Activated CD4-positive, alpha-beta memory T cell treated with anti-CD3 and anti-CD28 coated beads for 36 hours (primary cell): ENCODE measurements around the gene GGT7. TPM values are rescaled to one million over a fixed set of nuclear protein-coding genes. Genes with fewer than 3 reads are reported as not detected.
A peak's percentile ranks its signal among the peaks of the same experiment; 100 is the strongest.

ENCODE experiments used
- CTCF ChIA-PET: fragments of 350-600 bp; sonication (Branson Sonifier 250); formaldehyde crosslinking; loops from one replicate; lab custom pipeline; 2021; ENCODE audit warnings: antibody characterized with exemption, inconsistent platforms; lab: Charles Lee
- POLR2A ChIA-PET: fragments of 350-600 bp; sonication (Branson Sonifier 250); formaldehyde crosslinking; loops from one replicate; lab custom pipeline; 2021; ENCODE audit warnings: antibody characterized with exemption; lab: Charles Lee
- DNase-seq: peaks from one replicate; pipeline ENCODE4 v3.0.0-alpha.2; 2020
- H3K27ac Mint-ChIP-seq: one replicate; pipeline ENCODE4 v1.8.0; 2021; ENCODE audit warnings: mixed read lengths
- H3K27me3 Mint-ChIP-seq: one replicate; pipeline ENCODE4 v1.8.0; 2021; ENCODE audit warnings: mixed read lengths
- H3K36me3 Mint-ChIP-seq: one replicate; pipeline ENCODE4 v1.8.0; 2021; ENCODE audit warnings: mixed read lengths
- H3K4me1 Mint-ChIP-seq: one replicate; pipeline ENCODE4 v1.8.0; 2021; ENCODE audit warnings: low read depth, mixed read lengths
- H3K4me3 Mint-ChIP-seq: one replicate; pipeline ENCODE4 v1.8.0; 2021; ENCODE audit warnings: mild to moderate bottlenecking, mixed read lengths
- H3K9me3 Mint-ChIP-seq: one replicate; pipeline ENCODE4 v1.8.0; 2021; ENCODE audit warnings: mixed read lengths
- intact Hi-C: fragments of 100-400 bp; cut with micrococcal nuclease; formaldehyde crosslinking; loops from one replicate; pipeline ENCODE4 v1.15.1; 2023
- total RNA-seq, 2 experiments: library from RNA; stranded (reverse); gene quantifications; one replicate each; pipeline ENCODE4 v1.2.3, GENCODE V29; 2021

Gene GGT7
- total RNA-seq, 2 experiments from 2014 or later = 12.3 to 14.2 TPM

DNA sequence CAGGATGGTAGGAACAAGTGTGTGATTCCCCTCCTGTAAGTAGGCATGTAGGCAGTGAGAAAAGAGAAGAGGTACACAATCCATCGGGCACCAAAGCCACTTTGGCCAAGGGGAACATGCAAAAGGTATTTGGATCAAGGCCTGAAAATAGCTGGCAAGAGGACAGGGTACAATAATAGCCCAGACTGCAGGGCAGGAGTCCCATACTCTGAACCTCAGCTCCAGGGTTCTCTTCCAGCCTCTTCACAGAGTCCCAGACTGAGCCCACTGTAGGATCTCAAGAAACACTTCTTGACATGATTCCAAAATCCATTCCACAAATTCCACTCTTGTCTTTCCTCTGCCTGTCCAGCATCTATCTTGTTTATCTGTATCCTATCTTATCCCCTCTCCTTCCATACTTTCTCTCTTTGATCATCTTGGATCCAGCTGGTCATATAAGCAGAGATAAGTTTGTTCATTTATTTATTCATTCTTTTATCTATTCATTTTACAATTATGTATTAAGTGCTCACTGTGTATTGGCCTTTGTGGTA is 23.5 kb upstream of the GGT7 start:
- POLR2A ChIA-PET = no interaction called here

DNA sequence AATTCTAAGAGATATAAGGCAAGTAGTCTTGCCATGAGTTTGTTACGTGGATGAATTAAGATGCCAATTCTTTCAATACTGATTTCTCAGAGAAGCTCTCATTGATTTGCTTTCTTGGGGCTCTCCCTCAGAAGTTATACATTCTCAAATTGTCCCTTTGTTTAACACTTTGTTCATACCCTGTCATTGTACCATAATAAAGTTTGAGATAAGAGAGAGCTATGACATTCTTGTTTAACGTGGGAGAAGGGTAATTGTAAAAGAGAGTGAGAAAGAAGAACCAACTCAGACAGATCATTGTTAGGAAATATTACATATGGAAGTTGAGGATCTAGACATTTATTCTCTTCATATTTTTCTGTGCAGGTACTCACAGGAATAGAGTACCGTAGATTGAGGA is 22.8 kb upstream of the GGT7 start:
- peaks cover 26% of the 10 kb centered on the region for H3K4me1 Mint-ChIP-seq
- H3K9me3 Mint-ChIP-seq = no peaks in the 10 kb centered on the region
- peaks cover 3% of the 10 kb centered on the region for H3K36me3 Mint-ChIP-seq
- ChIA-PET POLR2A (no interaction called here), CTCF (interaction anchor here (0.5 to 1.0 kb wide), 2 partner anchors 21 to 272 kb away, joined by 3 read pairs; no protein-coding TSS in a partner anchor)
- H3K27me3 Mint-ChIP-seq = no peaks in the 10 kb centered on the region
- no peak overlapping the region for H3K27ac Mint-ChIP-seq
- intact Hi-C loops = no loop called here
- H3K4me3 Mint-ChIP-seq = no peak overlapping the region
- no peak for DNase-seq

More for the DNA sequence above, 23.5 kb upstream of the GGT7 start:
- intact Hi-C loops = no loop called here
- CTCF ChIA-PET = interaction anchor here (0.5 kb wide), 1 partner anchor 272 kb away, joined by 3 read pairs; no protein-coding TSS in a partner anchor
- H3K9me3 Mint-ChIP-seq = no peaks in the 10 kb centered on the region
- H3K4me3 Mint-ChIP-seq = no peak overlapping the region
- H3K27ac Mint-ChIP-seq = no peak overlapping the region
- peaks cover 19% of the 10 kb centered on the region for H3K4me1 Mint-ChIP-seq
- H3K27me3 Mint-ChIP-seq = no peaks in the 10 kb centered on the region
- no peak for DNase-seq
- peaks cover 6% of the 10 kb centered on the region for H3K36me3 Mint-ChIP-seq

DNA sequence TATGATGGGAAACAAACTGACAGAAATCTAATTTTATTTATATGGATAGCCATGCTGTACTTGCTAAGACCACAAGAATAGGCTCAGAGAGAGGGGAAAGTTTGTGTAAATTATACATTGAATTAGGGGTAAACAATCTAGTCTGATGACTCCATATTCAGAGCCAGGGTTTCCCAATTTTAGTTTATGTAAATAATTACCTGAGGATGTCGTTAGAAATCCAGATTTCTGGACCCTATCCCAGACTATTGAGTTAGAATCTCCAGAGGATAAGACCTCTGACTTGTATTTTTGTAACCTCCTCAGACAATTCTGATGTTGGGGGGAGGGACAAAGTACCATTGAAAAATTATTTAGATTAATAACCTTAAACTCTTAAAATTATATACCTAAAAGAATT is 22.1 kb upstream of the GGT7 start:
- no peaks in the 10 kb centered on the region for H3K9me3 Mint-ChIP-seq
- H3K27ac Mint-ChIP-seq = no peak overlapping the region
- no peaks in the 10 kb centered on the region for H3K27me3 Mint-ChIP-seq
- H3K4me3 Mint-ChIP-seq = no peak overlapping the region
- H3K36me3 Mint-ChIP-seq = peaks cover 3% of the 10 kb centered on the region
- DNase-seq = no peak
- POLR2A ChIA-PET = no interaction called here
- CTCF ChIA-PET = interaction anchor here (1.0 kb wide), 1 partner anchor 21 kb away, joined by 3 read pairs; no protein-coding TSS in a partner anchor
- intact Hi-C loops = loop anchor here (5.0 kb wide), 2 partner anchors 63 to 198 kb away; partner anchors contain the start of genes GSS, MYH7B and TRPC4AP
- peaks cover 33% of the 10 kb centered on the region for H3K4me1 Mint-ChIP-seq

DNA sequence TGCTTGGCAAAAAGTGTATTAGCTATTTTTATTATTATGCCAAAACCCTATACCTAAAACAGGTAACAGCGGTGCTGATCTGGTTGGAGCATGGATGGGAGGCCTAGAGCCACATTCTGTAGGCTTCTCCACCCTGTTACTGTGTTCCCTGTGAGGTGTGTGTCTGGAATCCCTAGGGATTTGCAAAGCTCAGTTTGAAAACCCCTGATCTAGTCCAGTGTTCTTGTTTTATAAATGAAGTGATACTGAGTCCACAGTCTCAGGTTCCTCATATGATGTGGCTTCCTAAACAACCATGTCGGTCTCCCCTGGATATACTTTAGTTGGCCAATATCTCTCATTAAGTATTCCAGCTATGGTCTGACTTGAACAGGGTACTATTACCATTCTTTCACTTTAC is 20.0 kb upstream of the GGT7 start:
- CTCF ChIA-PET = interaction anchor here (3.1 kb wide), 1 partner anchor 17 kb away, joined by 23 read pairs; the partner anchor contains the start of gene ACSS2
- H3K4me3 Mint-ChIP-seq = no peak overlapping the region
- peaks cover 40% of the 10 kb centered on the region for H3K4me1 Mint-ChIP-seq
- no peaks in the 10 kb centered on the region for H3K27me3 Mint-ChIP-seq
- peak overlapping the region; percentile 80 for H3K27ac Mint-ChIP-seq
- intact Hi-C loops = loop anchor here (5.0 kb wide), 2 partner anchors 65 to 200 kb away; partner anchors contain the start of genes GSS, MYH7B and TRPC4AP
- no peaks in the 10 kb centered on the region for H3K9me3 Mint-ChIP-seq
- DNase-seq = no peak
- POLR2A ChIA-PET = interaction anchor here (1.0 kb wide), 1 partner anchor 25 kb away, joined by 3 read pairs; no protein-coding TSS in a partner anchor
- H3K36me3 Mint-ChIP-seq = peaks cover 2% of the 10 kb centered on the region

DNA sequence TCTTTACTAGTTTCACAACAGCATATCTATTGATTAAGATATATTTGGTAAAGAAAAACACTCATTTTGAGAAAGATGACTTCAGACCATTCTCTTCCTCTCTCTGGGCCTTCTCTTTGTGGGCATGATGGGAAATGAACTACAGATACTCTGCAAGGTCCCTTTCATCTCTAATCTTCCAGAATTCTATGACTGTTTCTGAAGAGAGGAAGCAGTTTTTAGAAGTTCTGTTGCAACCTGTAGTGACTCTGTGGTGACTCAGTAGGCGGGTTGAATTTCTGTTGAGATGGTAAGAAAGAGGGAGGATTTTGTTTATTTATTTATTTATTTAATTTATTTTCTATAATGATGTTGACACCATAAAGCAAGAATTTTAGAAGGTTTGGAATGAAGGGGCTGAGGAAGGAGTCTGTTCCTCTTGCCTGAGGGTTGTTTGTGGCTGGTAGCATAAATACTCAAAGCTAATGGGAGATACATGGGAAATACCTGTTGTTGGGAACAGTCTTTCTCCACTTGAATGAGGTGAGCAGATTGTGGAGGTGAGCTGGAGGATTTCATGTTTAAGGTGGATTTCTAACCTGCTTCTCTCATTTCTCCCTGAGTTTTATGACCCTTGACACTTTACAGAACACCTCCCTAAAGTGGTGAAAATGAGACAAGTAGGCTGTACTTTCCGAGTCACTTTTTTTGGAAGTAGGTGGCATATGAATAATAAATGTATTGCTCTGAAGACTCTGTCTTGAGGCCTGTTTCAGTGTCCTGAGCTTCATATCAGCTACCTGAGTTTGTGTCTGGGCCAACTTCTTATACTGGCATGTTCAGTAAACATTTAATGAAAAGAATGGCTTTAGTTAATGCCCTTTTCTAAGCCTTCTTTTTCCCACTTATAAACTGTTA is 18.8 kb upstream of the GGT7 start:
- Mint-ChIP-seq H3K27me3 (no peaks in the 10 kb centered on the region), H3K4me3 (peak overlapping the region; percentile 10), H3K27ac (peak overlapping the region; percentile 80), H3K4me1 (peaks cover 40% of the 10 kb centered on the region), H3K36me3 (peaks cover 3% of the 10 kb centered on the region), H3K9me3 (no peaks in the 10 kb centered on the region)
- CTCF ChIA-PET = interaction anchor here (1.1 to 3.1 kb wide), 2 partner anchors 16 to 65 kb away, joined by 3 to 23 read pairs; partner anchors contain the start of genes ACSS2 and MYH7B
- intact Hi-C loops = loop anchor here (1.0 to 5.0 kb wide), 5 partner anchors 8 to 201 kb away; partner anchors contain the start of genes ACSS2, GSS, MYH7B and TRPC4AP
- POLR2A ChIA-PET = interaction anchor here (0.6 to 1.9 kb wide), 3 partner anchors 28 to 65 kb away, joined by 3 to 6 read pairs (median 4); partner anchors contain the start of genes GSS and MYH7B
- peak; percentile 60 for DNase-seq

DNA sequence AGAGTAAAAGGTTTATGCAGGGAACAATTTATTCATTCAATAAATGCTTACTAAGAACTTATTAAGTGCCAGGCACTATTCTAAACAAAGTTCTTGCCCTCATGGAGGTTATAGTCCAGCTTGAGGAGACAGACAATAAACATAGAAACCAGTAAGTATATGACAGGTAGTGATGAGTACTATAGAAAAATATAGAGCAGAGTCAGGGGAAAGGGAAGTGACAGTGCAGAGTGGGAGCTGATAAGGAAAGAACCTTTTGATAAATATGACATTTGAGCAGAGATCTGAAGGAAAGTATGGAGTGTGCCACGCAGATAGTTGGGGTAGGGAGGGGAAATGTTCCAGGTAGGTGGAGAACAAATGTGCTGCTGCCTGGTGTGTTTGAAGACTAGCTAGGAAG is 15.8 kb upstream of the GGT7 start:
- no peak for DNase-seq
- H3K4me1 Mint-ChIP-seq = peaks cover 44% of the 10 kb centered on the region
- H3K27ac Mint-ChIP-seq = peak overlapping the region; percentile 8
- POLR2A ChIA-PET = interaction anchor here (1.4 kb wide), 1 partner anchor 12 kb away, joined by 3 read pairs; the partner anchor contains the start of gene ACSS2
- intact Hi-C loops = no loop called here
- H3K36me3 Mint-ChIP-seq = peaks cover 7% of the 10 kb centered on the region
- no peak overlapping the region for H3K4me3 Mint-ChIP-seq
- no peaks in the 10 kb centered on the region for H3K27me3 Mint-ChIP-seq
- CTCF ChIA-PET = interaction anchor here (0.6 to 1.2 kb wide), 4 partner anchors 13 to 93 kb away, joined by 3 to 4 read pairs (median 3); no protein-coding TSS in a partner anchor
- no peaks in the 10 kb centered on the region for H3K9me3 Mint-ChIP-seq

DNA sequence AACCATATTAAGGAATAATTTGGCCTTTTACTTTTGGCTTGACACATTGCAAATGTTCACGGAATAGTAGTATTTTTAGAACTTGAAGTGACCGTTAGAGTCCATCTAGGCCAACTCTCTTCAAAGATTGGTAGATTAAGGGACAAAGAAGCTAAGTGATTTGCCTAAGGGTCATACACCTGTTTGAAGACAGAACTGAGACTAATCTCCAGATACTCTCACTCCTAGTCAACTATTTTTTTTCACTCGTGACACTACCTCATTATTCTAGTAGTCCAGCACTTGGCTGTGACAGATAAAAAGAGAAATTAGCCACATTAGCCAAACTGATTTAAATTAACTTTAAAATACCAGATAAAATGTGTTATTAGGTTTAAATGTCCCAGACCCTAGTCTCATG is 14.4 kb upstream of the GGT7 start:
- DNase-seq = no peak
- no peaks in the 10 kb centered on the region for H3K9me3 Mint-ChIP-seq
- H3K4me3 Mint-ChIP-seq = no peak overlapping the region
- ChIA-PET POLR2A (interaction anchor here (1.4 kb wide), 1 partner anchor 10 kb away, joined by 3 read pairs; the partner anchor contains the start of gene ACSS2), CTCF (no interaction called here)
- peaks cover 47% of the 10 kb centered on the region for H3K4me1 Mint-ChIP-seq
- no peak overlapping the region for H3K27ac Mint-ChIP-seq
- peaks cover 16% of the 10 kb centered on the region for H3K36me3 Mint-ChIP-seq
- intact Hi-C loops = no loop called here
- H3K27me3 Mint-ChIP-seq = no peaks in the 10 kb centered on the region

DNA sequence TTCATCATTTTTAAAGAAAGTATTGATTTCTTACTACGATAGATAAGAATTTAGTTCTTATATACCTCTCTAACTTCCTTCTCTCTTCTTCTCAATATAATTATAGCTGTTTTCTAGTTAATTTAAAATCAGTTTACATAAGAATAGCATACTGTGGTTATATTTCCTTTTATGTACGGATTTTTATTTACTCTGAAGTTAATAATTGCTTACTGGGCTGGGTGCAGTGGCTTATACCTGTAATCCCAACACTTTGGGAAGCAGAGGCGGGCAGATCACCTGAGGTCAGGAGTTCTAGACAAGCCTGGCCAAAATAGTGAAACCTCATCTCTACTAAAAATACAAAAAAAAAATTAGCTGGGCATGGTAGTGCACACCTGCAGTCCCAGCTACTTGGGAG is 13.5 kb upstream of the GGT7 start:
- DNase-seq = no peak
- Mint-ChIP-seq H3K9me3 (no peaks in the 10 kb centered on the region), H3K4me1 (peaks cover 39% of the 10 kb centered on the region), H3K36me3 (peaks cover 17% of the 10 kb centered on the region), H3K27me3 (no peaks in the 10 kb centered on the region), H3K27ac (no peak overlapping the region), H3K4me3 (no peak overlapping the region)
- intact Hi-C loops = no loop called here
- ChIA-PET CTCF (interaction anchor here (0.9 kb wide), 1 partner anchor 13 kb away, joined by 3 read pairs; no protein-coding TSS in a partner anchor), POLR2A (interaction anchor here (0.6 kb wide), 1 partner anchor 17 kb away, joined by 4 read pairs; no protein-coding TSS in a partner anchor)

DNA sequence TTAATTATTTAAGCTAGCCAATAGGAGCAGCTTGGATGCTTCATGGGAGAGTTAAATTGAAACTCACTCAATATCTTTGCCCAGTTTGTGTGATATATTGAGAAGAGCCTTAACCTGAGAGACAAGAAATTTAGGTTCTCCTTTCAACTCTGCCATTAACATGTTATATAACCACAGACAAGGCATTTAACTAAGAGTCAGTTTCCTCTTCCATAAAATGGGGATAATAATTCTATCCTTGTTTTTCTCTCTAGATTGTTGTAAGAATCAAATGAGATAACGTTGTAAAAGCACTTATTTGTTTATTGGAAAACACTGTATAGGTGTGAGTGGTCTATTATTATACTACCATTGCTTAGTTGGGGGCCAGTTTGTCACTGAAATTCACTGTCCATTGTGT is 11.6 kb upstream of the GGT7 start:
- Mint-ChIP-seq H3K36me3 (peaks cover 17% of the 10 kb centered on the region), H3K4me3 (no peak overlapping the region), H3K9me3 (no peaks in the 10 kb centered on the region), H3K27me3 (no peaks in the 10 kb centered on the region), H3K4me1 (peaks cover 23% of the 10 kb centered on the region), H3K27ac (no peak overlapping the region)
- intact Hi-C loops = no loop called here
- no peak for DNase-seq
- POLR2A ChIA-PET = no interaction called here
- CTCF ChIA-PET = interaction anchor here (1.2 kb wide), 1 partner anchor 8 kb away, joined by 5 read pairs; the partner anchor contains the start of gene ACSS2

DNA sequence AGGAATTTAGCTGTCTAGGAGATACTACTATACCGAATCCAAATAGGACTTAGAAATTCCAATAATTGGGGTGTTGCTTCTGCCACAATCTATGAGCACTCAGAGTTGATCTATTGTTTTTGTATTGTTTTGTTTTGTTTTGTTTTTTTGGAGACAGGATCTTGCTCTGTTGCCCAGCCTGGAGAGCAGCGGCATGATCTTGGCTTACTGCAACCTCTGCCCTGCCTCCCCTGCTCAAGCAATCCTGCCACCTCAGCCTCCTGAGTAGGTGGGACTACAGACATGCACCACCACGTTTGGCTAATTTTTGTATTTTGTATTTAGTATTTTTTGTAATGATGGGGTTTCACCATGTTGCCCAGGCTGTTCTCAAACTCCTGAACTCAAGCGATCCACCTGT is 11.2 kb upstream of the GGT7 start:
- Mint-ChIP-seq H3K4me3 (no peak overlapping the region), H3K27ac (peak overlapping the region; percentile 30), H3K4me1 (peaks cover 25% of the 10 kb centered on the region), H3K9me3 (no peaks in the 10 kb centered on the region), H3K36me3 (peaks cover 17% of the 10 kb centered on the region), H3K27me3 (no peaks in the 10 kb centered on the region)
- CTCF ChIA-PET = interaction anchor here (1.2 kb wide), 2 partner anchors 8 to 10 kb away, joined by 5 to 6 read pairs; partner anchors contain the start of gene ACSS2
- POLR2A ChIA-PET = no interaction called here
- DNase-seq = no peak
- intact Hi-C loops = loop anchor here (1.0 kb wide), 1 partner anchor 7 kb away; no protein-coding TSS in a partner anchor

DNA sequence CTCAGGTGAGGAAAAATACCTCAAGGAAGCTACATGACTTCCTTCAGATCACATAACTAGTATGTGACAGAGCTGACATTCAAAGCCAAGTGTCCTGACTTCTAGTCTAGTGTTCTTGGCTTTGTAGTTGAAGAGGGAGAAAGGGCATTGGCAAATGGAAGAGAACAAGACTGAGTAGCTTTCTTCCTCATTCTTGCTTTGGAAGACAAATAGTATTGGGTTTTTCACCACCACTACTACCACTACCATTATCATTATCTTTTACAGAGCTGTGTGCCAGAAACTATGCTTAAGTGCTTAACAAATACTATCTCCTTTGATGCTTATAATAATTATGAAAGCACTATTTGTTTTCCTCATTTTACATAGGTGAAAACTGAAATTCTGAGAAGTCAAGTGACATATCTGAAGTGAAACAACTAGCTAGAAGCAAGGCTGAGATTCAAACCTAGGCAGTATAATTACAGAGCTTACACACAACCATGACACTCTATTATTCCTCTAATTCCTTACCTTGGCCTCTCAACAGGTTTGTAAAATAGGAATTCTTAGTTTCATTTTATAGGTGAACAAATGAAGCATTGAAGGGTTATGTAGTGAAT is 10.5 kb upstream of the GGT7 start:
- CTCF ChIA-PET = interaction anchor here (0.8 to 1.4 kb wide), 3 partner anchors 9 to 213 kb away, joined by 3 to 7 read pairs (median 6); partner anchors contain the start of gene GGT7
- H3K4me1 Mint-ChIP-seq = peaks cover 21% of the 10 kb centered on the region
- POLR2A ChIA-PET = no interaction called here
- intact Hi-C loops = loop anchor here (1.0 kb wide), 1 partner anchor 8 kb away; no protein-coding TSS in a partner anchor
- no peaks in the 10 kb centered on the region for H3K27me3 Mint-ChIP-seq
- no peak for DNase-seq
- peak overlapping the region; percentile 81 for H3K27ac Mint-ChIP-seq
- peaks cover 16% of the 10 kb centered on the region for H3K36me3 Mint-ChIP-seq
- no peaks in the 10 kb centered on the region for H3K9me3 Mint-ChIP-seq
- H3K4me3 Mint-ChIP-seq = no peak overlapping the region
